ENCODE results near the gene HRH2.
"Not testable (repeated sequence)": the region's sequence is repeated elsewhere in the genome, so short reads cannot be mapped to it uniquely, and the experiment has no call there.

HRH2 gene

DNA sequence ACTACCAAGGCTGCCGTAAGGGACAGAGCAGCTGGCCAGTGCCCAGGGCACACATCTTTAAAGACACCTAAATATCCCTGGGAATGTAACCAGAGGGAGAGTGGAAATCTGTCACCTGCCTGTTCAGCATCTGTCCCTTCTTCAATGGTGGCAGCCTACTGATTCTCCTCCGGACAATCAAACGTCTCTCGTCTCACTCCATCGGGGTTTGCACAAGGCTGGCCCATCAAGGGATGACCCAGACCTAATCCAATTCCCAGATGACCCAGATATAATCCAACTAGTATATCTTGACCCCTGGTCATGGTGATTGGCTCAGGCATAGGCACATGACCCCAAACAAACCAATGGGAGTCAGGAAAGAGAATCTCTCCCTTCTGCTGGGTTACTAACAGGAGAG lies 93.5 kb downstream of the HRH2 start:
- no peaks in the 10 kb centered on the region for H3K36me3 ChIP-seq
- H3K4me3 ChIP-seq (ENCODE audit: low read depth, low read length), result no peak overlapping the region
- H3K9me3 ChIP-seq (ENCODE audit: severe bottlenecking), result no peaks in the 10 kb centered on the region
- DNase-seq, result no peak
- H3K27ac ChIP-seq, result no peak overlapping the region
- no peaks in the 10 kb centered on the region for H3K27me3 ChIP-seq (ENCODE audit: insufficient read depth, low read depth, severe bottlenecking)
- no peak for TF ChIP-seq CTCF (IDR thresholded peaks at IDR 0.05; ENCODE audit: low read depth, low read length)

GRCh38 chr5:175752826-175753535 lies 95.1 kb downstream of the HRH2 start:
- Histone ChIP-seq H3K36me3 (no peaks in the 10 kb centered on the region), H3K9me3 (ENCODE audit: severe bottlenecking) (no peaks in the 10 kb centered on the region), H3K27me3 (ENCODE audit: insufficient read depth, low read depth, severe bottlenecking) (no peaks in the 10 kb centered on the region), H3K27ac (no peak overlapping the region), H3K4me3 (ENCODE audit: low read depth, low read length) (no peak overlapping the region)
- TF ChIP-seq CTCF (IDR thresholded peaks at IDR 0.05; ENCODE audit: low read depth, low read length), result no peak
- no peak for DNase-seq

DNA sequence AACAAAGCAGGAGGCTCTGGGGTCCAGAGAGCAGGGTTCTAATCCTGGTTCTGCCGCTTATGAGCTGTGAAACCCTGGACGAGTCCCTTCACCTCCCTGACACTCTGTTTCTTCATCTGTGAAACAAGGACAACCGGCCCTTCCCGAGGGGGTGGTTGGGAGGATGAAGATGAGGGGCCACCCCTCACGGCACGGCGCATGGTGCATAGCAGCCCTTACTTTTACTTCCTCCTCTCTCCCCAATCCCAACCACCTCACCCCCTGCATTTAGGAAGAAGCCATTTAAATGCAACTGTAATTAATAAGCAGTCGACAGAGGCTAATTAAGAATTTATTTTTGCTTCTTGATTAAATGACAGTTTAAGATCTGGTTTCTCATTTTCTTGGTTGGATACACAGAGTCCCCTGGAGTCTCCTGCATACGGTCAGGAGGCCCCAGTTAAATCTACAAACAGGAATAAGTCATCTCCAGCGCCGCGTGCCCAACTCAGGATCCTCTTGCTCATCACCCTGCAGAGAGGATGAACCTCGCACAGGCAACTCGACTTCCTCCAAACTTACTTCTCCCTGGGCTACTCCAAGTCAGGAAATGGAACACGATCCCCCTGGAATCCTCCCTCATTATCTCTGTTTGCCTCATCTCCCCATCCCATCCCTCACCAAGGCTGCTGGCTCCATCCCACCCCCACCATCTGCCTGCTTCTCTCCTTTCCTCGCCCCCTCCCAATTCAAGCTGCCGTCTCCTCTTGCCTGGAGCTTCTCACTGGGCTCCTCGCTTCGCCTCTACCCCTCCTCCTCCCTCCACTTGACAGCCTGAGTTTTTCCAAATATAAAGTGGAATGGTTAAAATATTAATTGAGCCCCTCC lies 95.9 kb downstream of the HRH2 start:
- DNase-seq, result no peak
- TF ChIP-seq CTCF (IDR thresholded peaks at IDR 0.05; ENCODE audit: low read depth, low read length), result no peak
- Histone ChIP-seq H3K9me3 (ENCODE audit: severe bottlenecking) (no peaks in the 10 kb centered on the region), H3K27me3 (ENCODE audit: insufficient read depth, low read depth, severe bottlenecking) (no peaks in the 10 kb centered on the region), H3K27ac (no peak overlapping the region), H3K4me3 (ENCODE audit: low read depth, low read length) (no peak overlapping the region), H3K36me3 (no peaks in the 10 kb centered on the region)

GRCh38 chr5:175759991-175760390 lies 102.1 kb downstream of the HRH2 start:
- not testable (repeated sequence) for H3K27ac ChIP-seq; H3K27me3 ChIP-seq (ENCODE audit: insufficient read depth, low read depth, severe bottlenecking); H3K36me3 ChIP-seq; H3K9me3 ChIP-seq (ENCODE audit: severe bottlenecking); H3K4me3 ChIP-seq (ENCODE audit: low read depth, low read length); DNase-seq

Measured in WERI-Rb-1 (cell line).